ENCODE data around the gene TFCP2L1. TPM values are rescaled to one million over a fixed set of nuclear protein-coding genes. Genes with fewer than 3 reads are reported as not detected.

The TFCP2L1 gene
- total and polyA plus RNA-seq, 8 donors = 2.0 to 7.7 (median 4.5) TPM

- TF ChIP-seq CTCF (IDR thresholded peaks at IDR 0.05) = no peak
- no peak for ATAC-seq
- no peak overlapping the region for H3K27ac ChIP-seq
- no peaks in the 10 kb centered on the region for H3K4me1 ChIP-seq
- WGBS, 2 donors = 88 to 95% methylated on average over 10 of the region's 10 CpGs
- no peaks in the 10 kb centered on the region for H3K36me3 ChIP-seq
- no peak for FAIRE-seq
- no peak for DNase-seq
- H3K27me3 ChIP-seq = no peaks in the 10 kb centered on the region
- H3K9me3 ChIP-seq = no peaks in the 10 kb centered on the region
- H3K4me3 ChIP-seq = no peak overlapping the region
- intact Hi-C loops (cut with DNase I) = no loop called here
These were observed 111.2 kb downstream of the TFCP2L1 start for GRCh38 chr2:121173806-121174205.

- TF ChIP-seq CTCF (IDR thresholded peaks at IDR 0.05) = no peak
- H3K27me3 ChIP-seq = no peaks in the 10 kb centered on the region
- no peaks in the 10 kb centered on the region for H3K4me1 ChIP-seq
- DNase-seq = no peak
- no peak overlapping the region for H3K4me3 ChIP-seq
- FAIRE-seq = no peak
- no peaks in the 10 kb centered on the region for H3K36me3 ChIP-seq
- no peaks in the 10 kb centered on the region for H3K9me3 ChIP-seq
- intact Hi-C loops (cut with DNase I) = no loop called here
- WGBS, 2 donors = 80 to 82% methylated on average over 4 of the region's 4 CpGs
- no peak for ATAC-seq
- no peak overlapping the region for H3K27ac ChIP-seq
These were observed 111.9 kb downstream of the TFCP2L1 start for GRCh38 chr2:121173112-121173511.

GRCh38 chr2:121172456-121172855, 112.5 kb downstream of the TFCP2L1 start:
- no peaks in the 10 kb centered on the region for H3K36me3 ChIP-seq
- no peaks in the 10 kb centered on the region for H3K27me3 ChIP-seq
- FAIRE-seq (no peak), ATAC-seq (no peak), DNase-seq (no peak)
- H3K4me1 ChIP-seq = no peaks in the 10 kb centered on the region
- no peak for TF ChIP-seq CTCF (IDR thresholded peaks at IDR 0.05)
- no peak overlapping the region for H3K4me3 ChIP-seq
- no peaks in the 10 kb centered on the region for H3K9me3 ChIP-seq
- intact Hi-C loops (cut with DNase I) = no loop called here
- no peak overlapping the region for H3K27ac ChIP-seq
- WGBS, 2 donors = 89 to 100% methylated on average over 1 of the region's 1 CpG

GRCh38 chr2:121171625-121172119, 113.3 kb downstream of the TFCP2L1 start:
- no peak overlapping the region for H3K4me3 ChIP-seq
- FAIRE-seq = no peak
- no peaks in the 10 kb centered on the region for H3K9me3 ChIP-seq
- intact Hi-C loops (cut with DNase I) = no loop called here
- no peak for ATAC-seq
- no peak overlapping the region for H3K27ac ChIP-seq
- no peaks in the 10 kb centered on the region for H3K36me3 ChIP-seq
- no peak for TF ChIP-seq CTCF (IDR thresholded peaks at IDR 0.05)
- no peaks in the 10 kb centered on the region for H3K27me3 ChIP-seq
- no peak for DNase-seq
- WGBS, 2 donors = 91 to 93% methylated on average over 7 of the region's 7 CpGs
- H3K4me1 ChIP-seq = no peaks in the 10 kb centered on the region

GRCh38 chr2:121170577-121170976, 114.4 kb downstream of the TFCP2L1 start:
- intact Hi-C loops (cut with DNase I) = no loop called here
- Histone ChIP-seq H3K4me1 (no peaks in the 10 kb centered on the region), H3K36me3 (no peaks in the 10 kb centered on the region), H3K4me3 (no peak overlapping the region), H3K27ac (no peak overlapping the region), H3K9me3 (no peaks in the 10 kb centered on the region), H3K27me3 (no peaks in the 10 kb centered on the region)
- TF ChIP-seq CTCF (IDR thresholded peaks at IDR 0.05) = no peak
- no peak for ATAC-seq
- 80 to 88% methylated on average over 1 of the region's 1 CpG for WGBS, 2 donors
- no peak for DNase-seq
- FAIRE-seq = no peak

Data from pancreas (tissue), 10 donors.